HG03354 (cell line): ENCODE results near the gene SPATA21.
"Not testable (repeated sequence)": the region's sequence is repeated elsewhere in the genome, so short reads cannot be mapped to it uniquely, and the experiment has no call there.

Experiments
- ATAC-seq: cut with Tn5 transposase; IDR thresholded peaks from one replicate; pipeline ENCODE4 v1.9.1; 2021; ENCODE audit warnings: mild to moderate bottlenecking; ENCODE audit not compliant: unreplicated experiment, poor library complexity, severe bottlenecking

SPATA21 gene

DNA sequence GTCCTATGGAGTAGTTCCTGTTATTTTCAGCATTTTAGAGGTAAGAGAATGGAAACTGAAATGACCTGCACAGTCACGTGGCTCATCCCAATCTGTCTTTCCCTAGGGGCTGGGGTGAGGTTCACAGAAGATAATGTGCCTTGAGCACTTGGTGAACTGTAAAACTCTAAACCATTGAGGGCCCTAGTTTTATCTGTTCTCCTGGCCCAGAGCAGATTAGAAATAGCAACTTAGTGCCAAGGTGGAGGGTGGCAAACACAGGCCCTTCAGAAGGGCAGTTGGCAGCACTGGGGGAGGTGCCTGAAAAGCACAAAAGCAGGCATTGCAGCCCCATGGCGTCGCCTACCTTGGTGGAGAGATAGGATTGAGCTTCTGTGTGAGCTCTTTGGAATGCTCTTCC is 17.7 kb upstream of the SPATA21 start:
- ATAC-seq: not testable (repeated sequence)

DNA sequence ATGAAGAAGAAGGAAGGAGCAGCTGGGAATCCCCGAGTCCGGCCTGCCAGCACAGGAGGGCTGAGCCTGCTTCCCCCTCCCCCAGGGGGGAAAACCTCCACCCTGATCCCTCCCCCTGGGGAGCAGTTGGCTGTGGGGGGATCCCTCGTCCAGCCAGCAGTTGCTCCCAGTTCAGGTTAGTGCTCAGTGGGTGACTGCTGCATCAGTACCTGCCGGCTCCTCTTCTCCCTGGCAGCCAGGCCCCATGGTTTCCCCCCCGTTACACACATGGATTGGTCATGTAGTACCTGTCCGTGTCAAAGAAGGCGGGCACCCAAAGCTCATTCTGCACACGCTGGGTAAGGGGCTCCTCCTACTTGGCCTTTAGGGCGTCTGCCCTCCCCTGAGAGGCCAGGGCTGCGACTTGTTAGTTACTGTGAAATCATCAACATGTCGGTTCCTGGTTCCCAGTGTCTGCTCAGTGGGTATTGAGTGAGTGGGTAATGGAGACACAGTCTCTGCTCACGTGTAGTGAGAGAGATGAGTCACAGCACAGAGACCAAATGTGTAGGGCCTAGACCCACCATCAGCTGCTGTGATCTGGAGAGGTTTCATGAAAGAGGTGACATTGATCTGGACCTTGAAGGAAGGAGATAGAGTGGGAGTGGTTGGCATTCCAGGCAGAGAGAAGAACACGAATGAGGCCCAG is 14.8 kb upstream of the SPATA21 start:
- ATAC-seq: no peak

DNA sequence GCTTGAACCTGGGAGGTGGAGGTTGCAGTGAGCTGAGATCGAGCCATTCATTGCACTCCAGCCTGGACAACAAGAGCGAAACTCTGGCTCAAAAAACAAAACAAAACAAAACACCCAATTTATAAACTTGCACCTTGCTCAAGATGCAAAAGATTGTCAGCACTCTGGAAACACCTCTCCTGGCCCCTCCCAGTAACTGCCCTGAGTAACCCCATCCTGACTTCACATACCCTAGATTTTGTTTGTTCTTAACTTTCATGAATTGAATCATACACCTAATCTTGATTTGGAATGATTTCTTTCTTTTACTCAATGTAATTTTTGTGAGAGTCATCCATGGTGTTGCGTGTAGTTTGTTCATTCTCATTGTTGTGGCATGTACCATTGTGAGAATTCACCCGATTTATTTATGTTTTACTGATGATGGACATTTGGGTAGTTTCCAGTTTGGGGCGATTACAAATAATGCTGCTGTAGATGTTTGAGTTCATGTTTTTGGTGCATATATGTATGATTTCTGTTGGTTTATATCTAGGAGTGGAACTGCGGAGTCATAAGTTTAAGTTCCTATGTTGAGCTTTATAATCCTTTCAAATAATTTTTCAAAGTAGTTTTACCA is 13.7 kb upstream of the SPATA21 start:
- no peak for ATAC-seq

DNA sequence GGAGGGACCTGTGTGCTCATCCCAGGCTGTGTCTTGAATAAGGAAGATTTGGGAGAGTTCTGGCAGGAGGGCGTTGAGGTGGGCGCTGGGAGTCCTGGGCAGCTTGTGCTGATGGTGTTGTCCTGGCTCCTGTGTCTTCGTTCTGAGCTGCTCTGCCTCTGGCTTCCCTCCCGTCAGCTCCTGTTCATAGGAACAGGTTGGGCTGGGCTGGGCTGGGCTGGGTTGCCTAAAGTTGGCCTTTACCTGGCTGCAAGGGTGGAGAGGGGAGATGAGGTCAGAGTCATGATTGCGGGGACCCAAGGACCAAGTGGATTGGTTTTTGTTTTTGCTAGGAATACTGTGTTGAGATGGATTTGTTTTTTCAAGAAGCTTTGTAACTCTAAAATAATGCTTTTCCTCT is 12.4 kb upstream of the SPATA21 start:
- ATAC-seq: no peak

DNA sequence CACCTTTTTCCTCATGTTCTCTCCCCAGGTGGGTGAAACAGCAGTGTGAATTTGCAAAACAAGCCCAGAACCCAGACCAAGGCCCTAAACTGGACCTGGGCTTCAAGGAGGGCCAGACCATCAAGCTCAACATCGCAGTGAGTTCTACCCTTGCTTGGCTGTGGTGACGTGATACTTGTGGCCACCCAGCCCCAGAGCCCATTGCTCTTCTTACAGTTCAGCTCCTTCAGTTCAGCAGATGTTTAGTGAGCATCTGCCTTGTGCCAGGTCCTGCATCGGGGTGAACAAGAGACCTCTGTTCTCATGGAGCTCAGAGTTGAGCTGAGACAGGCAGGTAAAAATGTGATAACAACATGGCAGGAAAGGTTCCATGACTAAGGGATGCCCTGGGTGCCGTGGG is 11.8 kb upstream of the SPATA21 start:
- no peak for ATAC-seq

DNA sequence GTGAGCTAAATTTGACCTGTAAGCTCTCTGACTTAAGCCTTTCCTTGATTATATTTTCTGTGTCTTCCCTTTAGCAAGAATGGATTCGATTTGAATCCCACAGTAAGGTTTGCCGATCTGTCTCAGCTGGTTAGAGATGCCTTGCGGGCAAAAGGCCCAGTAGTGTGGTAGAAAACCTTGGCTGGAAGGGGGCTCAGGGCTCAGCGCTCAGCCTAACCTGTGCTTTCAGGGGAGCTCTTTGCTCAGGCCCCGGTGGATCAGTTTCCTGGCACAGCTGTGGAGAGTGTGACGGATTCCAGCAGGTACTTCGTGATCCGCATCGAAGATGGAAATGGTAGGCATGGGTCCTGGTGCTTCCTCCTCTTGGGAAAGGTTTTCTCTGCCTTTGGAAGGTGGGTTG is 10.4 kb upstream of the SPATA21 start:
- ATAC-seq: no peak

DNA sequence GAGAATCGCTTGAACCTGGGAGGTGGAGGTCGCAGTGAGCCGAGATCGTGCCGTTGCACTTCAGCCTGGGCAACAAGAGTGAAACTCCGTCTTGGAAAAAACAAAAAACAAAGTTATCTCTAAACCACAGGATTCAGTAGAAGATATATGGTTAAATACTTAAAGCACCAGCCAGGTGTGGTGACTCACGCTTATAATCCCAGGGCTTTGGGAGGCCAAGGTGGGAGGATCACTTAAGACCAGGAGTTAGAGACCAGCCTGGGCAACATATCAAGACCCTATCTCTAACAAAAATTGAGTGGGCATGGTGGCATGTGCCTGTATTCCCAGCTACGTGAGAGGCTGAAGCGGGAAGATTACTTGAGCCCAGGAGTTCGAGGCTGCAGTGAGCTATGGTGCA is 8.9 kb upstream of the SPATA21 start:
- no peak for ATAC-seq

DNA sequence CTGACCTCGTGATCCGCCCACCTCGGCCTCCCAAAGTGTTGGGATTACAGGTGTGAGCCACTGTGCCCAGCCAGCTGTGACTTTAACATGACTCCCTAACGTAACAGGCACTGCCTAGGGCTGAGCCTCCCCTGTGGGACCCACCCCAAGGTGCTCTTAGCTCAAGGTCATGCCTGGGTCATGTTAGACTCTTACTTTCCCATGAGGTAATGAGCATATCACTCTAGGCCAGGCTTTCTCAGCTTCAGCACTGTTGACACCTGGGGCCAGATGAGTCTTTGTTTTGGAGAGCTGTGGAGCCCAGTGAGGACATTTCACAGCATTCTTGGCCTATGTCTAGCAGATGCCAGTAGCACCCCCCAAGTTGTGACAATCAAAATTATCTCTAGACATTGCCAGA is 7.8 kb upstream of the SPATA21 start:
- ATAC-seq: no peak

DNA sequence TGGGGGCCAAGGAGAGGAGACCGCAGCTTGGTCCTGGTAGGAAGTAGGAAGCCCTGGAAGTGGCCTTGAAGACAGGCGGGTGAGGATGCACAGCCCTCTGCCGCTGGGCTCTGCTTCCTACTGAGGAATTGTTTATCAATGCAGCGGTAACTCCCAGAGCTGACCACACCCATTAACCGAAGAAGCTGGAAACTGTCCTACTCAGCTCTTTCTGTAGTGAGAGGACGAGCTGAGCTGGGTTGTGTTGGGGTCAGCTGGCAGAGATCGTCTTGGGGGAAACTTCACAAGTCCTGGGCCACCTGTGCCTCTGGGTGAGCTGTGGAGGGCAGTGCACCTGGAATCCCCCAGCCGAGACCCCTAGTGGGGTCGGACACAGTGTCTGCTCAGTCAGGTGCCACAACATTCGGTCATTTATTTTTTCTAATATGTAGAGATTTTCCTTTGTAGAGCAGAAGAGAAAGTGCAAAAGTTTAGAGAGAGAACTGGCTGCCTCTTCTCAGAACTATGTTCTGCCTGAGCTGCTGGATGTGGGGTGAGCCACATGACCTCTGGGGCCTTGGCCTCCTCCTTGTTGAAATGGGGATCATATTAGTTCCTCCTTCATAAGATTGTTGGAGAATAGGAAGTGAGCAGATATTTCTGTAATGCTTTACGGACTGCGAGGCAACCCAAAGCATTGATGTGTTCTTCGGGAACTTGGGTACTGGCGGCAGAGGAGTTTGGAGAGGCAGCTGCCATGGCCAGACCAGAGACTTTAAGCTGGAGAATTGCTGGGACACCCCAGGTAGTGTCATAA is 6.9 kb upstream of the SPATA21 start:
- ATAC-seq: no peak

DNA sequence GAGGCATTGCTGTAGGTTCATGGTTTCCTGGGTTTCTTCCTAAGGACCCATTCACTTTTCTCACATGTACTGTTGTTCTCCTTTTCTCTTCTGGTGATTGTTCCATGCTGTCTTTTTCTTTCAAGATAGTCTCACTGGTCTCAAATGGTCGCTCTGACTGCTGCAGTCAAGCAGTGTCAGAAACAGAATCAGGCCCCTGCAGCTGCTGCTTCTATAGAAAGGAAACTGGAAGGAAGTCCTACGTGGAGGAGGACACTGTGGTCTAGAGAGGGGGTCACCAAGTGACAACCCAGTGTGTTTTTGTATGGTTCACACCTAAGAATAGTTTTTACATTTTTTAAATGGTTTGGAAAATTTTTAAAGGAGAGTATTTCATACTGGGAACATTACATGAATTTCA is 5.7 kb upstream of the SPATA21 start:
- no peak for ATAC-seq

DNA sequence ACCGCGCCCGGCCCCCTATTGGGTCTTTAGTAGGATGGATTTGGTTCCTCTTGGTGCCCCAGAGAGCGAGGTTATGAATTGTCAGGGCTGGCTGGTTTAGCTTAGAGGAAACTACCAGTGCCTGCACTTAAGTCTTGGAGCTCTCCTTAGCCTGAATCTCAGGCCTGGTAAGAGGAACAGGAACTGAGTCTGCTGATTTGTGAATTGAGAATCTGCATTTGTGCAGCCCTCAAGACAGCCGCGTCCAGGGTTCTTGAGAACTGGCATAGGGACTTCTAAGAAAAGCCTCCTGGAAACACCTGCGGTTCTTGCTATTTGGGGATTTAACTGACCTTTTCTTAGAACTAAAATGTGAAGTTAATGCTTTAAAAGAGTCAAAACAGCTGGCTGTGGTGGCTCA is 5.0 kb upstream of the SPATA21 start:
- ATAC-seq: no peak

DNA sequence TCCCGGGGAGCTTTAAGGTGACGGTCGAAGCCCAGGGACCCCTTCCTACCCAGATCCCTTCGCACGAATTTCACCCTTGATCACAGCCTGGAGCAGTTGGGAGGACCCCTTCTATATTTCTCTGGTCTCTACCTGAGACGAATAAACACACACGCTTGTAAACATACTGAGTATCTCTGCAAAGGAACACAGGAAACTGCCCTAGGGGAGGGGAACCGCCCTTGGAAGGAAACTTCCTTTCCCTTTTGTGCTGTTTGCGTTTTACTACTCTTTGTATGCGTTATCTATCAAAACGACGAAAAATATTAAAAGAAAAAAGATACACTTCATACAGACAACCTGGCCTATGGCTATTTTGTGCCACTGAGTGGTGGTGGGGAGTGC is 4.0 kb upstream of the SPATA21 start:
- ATAC-seq: no peak

DNA sequence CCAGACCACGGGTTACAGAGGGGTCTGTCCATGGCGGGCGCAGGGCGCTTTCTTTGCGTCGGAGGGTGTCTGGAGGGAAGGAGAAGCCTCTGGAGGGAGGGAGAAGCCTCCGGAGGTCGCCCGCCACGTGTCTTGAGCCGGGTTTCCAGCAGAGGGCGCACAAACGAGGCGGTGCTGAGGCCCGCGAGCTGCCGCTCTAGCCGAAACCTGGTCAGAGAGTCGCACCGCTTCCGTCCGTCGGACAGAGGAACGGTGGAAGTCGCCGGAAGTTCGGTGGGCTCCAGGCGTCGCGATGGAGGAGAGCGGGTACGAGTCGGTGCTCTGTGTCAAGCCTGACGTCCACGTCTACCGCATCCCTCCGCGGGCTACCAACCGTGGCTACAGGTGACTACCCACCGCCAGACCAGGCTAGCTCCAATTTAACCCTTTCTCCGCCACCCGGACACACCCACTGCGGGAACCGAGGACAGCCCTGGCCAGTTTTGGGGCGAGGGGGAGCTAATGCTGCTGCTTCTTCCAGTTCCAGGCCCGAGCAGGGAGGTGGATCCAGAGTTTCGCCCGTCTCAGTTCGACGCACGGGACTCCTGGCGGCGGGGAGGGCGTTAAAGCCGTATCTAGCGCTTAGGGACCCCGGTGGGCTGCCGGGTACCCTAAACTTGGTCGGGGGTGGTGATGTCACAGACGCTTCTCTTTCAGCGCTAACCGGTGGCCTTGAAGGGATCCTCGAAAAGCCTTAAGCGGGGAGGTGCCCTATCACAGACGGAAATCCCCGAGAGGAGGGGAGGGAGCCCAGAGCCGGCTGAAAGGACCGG is 3.5 kb upstream of the SPATA21 start, which contains the start of gene NECAP2:
Gene NECAP2, plus strand, starts transcription at position 255 of the 812 bp plus-strand sequence. Its CDS starts 38 bp downstream, at position 293.
- peak; percentile 89 for ATAC-seq

DNA sequence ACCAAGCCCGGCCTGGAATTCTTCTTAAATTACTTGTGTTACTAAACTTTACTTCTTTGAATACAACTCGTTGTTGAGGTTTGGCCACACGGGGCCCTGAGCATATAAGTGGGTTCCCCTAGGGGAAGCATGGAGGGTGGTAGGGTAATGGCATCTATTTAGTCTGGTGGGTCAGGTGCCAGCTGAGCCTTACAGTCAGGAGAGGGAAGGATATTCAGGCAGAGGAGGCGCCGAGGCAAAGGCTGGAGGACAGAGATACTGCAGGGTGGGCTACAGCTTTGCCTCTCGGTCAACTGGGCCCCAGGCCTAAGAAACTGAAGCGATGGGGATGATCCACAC is 2.9 kb upstream of the SPATA21 start:
- ATAC-seq: peak; percentile 32

DNA sequence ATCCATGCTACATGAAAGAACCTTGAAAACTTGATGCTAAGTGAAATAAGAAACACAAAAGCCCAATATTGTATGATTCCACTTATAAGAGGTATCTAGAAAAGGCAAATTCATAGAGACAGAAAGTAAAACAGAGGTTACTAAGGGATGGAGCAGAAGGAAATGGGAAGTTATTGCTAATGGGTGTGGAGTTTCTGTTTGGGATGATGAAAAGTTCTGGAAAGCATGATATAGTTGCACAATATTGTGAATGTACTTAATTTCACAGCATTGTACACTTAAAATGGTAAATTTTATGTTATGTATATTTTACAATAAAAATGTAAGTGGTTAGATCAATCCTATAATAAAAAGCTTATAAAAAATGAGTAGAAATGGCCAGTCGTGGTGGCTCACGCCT is 1.7 kb upstream of the SPATA21 start:
- no peak for ATAC-seq

DNA sequence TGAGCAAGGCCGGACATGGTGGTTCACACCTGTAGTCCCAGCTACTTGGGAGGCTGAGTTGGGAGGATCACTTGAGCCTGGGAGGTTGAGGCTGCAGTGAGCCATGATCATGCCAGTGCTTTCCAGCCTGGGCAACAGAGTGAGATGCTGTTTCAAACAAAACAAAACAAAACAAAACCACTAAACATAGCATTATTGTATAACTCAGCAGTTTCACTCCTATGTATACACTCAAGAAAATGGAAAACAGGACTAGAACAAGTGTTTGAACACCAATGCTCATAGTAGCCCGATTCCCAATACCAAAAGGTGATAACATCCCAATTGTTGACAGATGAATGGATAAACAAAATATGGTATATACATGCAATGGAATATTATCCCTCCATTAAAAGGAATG is 1.3 kb upstream of the SPATA21 start:
- no peak for ATAC-seq

DNA sequence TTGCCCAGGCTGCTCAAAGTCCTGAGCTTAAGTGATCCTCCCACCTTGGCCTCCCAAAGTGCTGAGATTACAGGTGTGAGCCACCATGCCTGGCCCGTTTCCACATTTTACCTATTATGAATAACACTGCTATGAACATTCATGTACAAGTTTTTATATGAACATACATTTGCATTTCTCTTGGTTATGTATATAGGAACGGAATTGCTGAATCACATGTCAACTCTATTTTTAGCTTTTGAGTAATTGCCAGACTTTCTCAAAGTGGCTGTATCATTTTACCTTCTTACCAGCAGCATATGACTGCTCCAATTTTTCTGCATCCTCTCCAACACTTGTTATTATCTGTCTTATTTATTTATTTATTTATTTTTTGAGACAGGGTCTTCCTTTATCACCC is 2.7 kb downstream of the SPATA21 start:
- ATAC-seq: no peak

DNA sequence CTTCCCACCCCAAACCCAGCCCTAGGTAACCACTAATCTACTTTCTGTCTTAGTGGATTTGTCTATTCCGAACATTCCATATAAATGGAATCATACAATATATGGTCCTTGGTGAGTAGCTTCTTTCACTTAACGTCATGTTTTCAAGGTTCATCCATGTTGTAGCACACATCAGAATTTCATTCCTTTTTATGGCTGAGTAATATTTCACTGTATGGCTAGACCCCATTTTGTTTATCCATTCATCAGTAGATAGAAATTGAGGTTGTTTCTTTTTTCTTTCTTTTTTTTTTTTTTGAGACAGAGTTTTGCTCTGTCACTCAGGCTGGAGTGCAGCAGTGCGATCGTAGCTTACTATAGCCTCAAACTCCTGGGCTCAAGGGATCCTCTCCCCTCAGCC is 3.2 kb downstream of the SPATA21 start:
- ATAC-seq: no peak

DNA sequence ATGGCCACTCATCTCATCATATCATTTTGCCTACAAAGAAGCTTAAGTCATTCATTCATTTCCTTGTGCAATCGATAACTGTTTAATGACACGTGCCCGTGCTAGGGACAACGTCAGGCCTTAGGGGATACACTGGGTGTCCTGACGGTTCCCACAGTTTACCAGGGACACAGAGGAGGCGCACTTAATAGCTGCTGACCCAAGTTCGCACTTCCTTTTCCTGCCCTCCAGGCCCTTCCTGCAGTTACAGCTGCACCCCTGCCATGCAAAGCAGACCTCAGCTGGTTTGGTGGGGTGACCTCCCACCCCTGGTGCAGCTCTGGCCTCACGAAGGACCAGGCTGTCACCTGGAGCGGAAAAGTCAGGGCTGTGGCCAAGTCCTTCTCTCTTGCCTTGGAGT is 4.2 kb downstream of the SPATA21 start:
- no peak for ATAC-seq

DNA sequence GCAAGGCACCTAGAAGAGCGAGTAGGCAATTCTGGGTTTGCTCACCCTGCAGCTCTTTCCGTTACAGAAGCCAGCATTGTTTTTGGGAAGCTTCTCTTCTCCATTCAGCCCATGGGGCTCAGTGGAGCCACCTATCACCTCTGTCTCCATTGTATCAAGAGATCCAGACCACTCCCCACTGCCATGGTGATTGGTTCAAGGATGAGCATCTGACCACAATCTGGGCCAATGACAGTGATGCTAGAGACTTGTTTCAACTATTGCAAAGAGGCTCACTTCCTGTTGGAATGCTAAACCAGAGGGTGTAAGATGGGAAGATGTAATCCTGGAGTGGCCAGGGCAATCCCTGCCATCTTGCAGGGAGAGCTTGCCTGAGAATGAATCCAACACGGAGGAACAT is 6.6 kb downstream of the SPATA21 start:
- no peak for ATAC-seq
